Fibroblast of skin of right quadriceps (primary cell): ENCODE measurements around the gene EIF3J.

Experiments
- DNase-seq: peaks from one replicate; pipeline ENCODE4 v3.0.0-alpha.2; 2013

The EIF3J gene

DNA sequence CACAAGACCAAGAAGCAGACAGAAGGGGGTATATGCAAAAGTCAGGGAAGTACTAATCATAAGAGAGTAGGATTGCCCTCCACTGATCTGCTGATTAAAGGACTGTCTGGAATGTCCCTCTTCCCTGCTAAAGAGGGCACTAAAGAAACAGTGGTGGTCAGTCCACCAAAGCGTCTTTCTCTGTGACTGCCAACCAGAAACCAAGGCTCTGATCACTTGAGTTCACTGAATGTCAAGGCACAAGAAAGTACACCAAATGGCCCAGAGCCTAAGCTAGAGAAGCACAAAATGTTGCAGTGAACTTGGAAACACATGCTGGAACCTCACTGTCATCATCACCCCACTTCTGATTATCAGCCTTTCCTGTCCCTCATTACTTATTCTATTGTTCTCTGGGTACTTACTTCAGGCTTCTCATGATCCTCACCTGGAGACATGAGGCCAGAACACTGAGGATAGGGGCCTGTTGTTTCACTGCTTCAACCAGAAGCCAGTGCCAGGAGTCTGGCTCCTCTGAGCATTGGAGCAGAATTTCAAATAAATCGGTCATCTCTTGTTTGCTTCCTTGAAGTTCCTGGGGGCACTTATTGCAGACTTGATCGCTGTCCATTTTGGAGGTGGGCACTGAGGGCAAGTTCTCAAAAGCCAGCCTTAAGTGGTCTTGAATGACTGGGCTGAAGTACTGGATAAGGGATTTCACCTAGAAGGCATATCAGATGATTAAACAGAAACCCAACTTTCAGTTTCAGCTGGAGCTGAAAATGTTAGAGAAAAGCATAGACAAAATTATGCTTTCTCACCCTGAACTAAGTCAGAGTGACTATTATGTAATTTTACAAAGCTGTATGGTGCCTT lies 58.9 kb downstream of the EIF3J start:
- no peak for DNase-seq

DNA sequence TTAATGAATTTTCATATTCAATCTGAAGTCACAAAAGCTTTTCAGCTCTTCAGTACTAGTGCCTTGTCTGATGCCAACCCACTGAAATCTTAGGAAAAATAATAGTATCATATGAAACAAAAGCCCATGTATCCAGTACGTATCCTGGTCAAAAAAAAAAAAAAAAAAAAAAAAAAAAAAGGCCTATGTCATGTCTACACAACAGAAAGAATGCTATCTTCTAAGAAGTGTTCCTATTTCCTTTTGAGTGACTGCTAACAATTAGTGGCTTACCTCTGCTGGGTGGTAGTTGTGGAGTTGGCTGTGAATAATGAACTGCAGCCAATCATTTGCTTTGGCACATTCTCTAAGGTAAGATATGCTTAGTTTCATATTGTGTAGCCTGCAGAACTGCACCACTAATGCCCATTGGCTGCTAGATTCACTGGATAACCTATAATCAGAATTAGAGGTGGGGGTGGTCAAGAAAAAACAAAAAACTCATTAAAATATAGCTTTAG lies 59.6 kb downstream of the EIF3J start:
- no peak for DNase-seq

DNA sequence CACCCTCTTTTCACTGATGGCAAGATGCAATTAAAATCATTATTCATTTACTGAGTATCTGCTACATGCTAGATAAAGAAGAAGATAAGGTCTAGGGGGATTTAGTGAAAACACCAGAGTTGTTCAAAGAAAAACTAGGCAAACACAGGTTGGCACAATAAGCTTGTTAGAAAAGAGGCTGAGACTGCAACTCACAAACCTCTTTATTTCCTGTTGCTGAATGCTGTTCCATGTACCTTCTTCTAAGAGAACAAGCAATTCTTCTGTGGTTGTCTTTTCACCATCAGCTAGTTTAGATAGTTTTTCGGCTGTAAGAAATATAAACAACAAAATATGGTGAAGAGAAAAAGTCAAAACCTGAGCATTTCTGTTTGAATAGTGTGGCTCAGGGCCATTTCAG lies 61.1 kb downstream of the EIF3J start:
- no peak for DNase-seq

DNA sequence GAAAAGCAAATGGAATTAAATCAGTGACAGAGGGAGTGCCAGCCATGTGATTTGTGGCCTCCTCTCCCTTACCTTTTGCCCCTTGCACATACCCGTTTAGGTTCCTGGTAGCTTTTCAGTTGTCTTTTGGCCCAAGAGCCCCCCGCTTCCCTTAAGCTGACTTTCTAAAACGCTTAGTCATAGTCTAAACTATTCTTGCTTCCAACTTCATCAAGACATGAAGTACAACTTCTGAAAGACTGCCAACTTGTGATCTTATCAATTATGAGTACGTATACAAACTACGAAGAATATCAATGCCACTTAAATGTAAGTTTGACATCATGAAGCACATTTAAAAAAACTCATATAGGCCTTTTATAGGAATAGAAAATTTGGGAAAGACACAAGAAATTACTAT lies 61.9 kb downstream of the EIF3J start:
- peak; percentile 59 for DNase-seq

DNA sequence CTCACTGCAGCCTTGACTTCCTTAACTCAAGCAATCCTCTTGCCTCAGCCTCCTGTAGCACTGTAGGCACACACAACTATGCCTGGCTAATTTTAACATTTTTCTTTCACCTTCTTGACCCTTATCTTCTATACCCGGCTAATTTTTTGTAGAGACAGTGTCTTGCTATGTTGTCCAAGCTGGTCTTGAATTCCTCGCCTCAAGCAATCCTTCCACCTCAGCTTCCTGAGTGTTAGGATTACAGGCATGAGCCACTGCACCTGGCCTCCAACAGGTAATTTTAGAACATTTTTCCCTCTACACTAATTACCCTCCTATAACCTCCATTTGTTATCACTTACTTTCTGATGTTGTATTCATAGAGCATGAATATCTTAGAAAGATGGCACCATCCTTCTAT lies 66.2 kb downstream of the EIF3J start:
- no peak for DNase-seq

DNA sequence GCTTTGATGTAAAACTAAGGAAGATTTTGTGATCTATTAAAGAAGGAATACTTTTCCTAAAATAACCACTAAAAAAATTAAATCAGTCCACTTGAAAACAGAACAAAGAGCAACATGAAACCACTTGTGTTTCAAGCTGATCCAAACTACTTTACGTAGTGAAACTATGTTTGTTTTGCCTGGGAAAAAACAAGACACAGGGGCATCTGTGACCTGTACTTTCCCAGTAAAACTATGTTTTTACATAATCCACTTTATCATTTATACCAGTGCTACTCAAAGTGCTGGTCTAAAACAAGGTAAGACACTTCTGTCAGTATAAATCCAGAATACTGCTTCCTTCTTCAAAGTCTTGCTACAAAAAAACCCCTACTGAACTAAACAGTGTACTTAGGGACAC lies 69.8 kb downstream of the EIF3J start:
- DNase-seq: no peak
